Activated CD4-positive, alpha-beta T cell treated with anti-CD3 and anti-CD28 coated beads, Interleukin-2, amount 50 U/mL, for 16 hours (primary cell): ENCODE measurements around the gene BRD7.

ENCODE experiments used
- DNase-seq: peaks from one replicate; pipeline ENCODE4 v3.0.0-alpha.2; 2020

BRD7 gene

DNA sequence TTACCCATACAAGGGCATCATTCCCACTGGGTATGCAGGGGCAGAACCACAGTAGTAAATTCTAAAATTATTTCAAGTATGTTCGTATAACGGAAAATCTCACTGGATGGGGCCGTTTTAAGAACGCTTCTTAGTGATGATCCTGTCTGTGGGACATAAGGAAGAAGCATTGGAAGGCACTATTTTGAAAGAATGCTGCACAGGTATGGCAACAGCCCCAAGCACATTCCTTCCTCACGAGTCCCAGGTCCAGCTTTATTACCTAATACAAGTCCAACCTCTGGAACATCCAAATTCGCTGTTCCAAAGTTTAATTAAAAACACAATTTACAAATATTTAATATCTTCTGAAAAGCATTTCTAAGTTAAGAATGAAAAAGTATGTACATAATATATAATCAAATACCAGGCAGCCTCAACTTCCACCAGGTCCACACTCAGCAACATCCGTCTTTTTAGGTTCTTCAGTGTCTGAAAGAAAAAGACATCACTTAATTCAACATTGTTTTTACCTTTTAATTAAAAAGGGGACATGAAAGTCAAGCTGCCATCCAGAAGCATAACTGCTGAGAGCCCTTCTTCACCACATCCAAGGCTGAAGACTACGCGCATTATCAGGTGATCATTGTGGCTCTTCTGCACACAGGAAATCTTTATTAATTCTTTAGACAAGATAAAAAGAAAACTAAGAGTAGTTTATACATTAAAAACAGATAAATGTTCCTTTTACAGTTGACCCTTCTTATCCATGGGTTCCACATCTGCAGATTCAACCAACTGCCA, 49.8 kb downstream of the BRD7 start:
- no peak for DNase-seq

DNA sequence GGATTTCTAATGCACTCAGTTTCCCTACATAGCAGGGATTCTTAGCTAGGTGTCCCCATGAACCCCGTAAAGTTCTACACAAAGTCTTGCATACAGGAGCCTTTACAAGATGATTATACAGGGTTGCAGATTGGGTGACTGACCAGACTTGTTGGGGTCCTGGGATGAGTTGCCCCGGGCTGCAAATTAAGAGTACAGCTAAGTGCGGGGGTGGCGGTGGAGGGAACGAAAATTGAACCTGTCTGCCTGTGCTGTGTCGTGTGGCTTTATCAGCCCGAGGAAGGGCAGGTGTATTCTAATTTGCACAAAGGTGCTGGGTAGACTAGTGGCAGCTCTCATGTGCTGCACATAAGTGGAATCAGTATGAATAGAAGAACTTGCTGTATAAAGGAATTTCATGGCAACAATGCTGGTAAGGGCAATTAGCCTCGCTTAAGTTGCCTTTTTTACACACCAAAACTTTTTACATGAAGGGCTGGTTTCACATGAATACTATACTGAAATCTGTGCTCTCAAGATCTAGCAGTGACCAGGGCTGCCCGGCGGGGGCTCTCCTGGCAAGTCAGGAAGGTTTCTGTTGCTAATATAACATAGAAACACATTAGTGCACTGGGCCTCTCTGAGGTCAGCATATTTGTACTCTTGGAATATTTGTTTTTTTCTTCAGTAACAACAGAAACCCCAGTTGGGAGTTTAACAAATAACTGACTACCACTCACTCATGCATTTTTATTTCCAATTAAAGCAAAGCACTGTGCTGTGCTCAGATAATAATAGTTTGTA, 51.7 kb downstream of the BRD7 start:
- no peak for DNase-seq

DNA sequence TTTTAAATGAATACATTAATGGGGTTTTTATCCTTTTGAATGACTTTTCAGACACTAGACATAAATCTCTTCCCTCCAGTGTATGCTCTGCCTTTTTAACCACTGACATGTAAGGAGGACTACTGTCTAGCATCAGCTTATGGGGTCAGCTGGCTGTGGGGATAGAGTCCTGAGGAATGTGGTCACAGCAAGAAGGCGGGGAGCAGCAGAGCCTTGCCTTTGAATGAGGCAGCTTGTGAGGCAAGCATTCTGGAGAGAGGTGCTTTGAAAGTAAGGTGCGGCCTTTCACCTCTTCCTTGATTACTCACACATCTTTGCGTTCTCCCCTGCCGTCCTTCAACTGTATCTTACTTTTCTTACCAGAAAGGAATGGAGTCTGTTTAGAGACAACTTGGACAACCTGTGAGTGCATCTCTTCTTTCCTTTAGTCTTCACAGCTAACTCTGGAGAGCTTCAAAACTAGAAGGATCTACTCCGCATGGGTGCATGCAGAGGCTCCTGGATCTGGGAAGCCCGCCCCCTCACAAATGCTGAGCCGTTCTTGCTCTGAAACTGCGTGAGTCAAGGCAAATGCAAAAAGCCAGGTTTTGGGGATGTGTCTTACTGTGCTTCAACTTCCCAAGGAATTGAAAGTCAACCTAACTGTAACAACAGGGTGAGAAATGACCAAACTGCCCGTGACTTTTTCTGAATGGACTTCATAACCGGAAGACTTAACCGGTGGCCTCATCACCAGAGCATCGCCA, 52.5 kb downstream of the BRD7 start:
- no peak for DNase-seq

DNA sequence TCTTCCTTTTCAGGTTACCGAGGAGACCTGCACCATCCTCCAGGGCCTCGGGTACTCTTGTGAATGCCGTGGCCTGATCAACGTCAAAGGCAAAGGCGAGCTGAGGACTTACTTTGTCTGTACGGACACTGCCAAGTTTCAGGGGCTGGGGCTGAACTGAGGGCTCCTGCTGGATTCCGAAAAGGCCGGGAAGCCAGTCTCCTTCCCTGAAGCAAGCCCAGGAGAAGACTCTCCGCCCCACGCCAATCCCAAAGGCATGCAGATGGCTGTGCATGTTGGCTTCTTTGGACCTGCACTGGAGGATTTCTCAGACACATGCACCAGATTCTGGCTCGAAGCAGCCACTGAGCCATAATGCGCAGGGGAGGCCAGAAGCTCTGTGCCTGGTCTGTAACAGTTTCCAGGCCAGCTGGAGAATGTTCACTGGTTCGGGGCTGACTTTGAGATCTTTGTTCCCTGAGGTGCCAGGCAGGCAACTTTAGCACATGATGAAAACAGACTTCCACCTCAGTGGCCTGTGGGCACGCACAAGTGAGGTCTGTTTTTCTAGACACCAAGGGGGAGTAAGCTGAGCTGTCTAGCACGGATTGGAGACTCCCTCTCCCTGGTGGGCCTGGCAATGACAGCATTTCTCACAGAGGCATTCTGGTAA, 53.3 kb downstream of the BRD7 start:
- DNase-seq, result no peak

DNA sequence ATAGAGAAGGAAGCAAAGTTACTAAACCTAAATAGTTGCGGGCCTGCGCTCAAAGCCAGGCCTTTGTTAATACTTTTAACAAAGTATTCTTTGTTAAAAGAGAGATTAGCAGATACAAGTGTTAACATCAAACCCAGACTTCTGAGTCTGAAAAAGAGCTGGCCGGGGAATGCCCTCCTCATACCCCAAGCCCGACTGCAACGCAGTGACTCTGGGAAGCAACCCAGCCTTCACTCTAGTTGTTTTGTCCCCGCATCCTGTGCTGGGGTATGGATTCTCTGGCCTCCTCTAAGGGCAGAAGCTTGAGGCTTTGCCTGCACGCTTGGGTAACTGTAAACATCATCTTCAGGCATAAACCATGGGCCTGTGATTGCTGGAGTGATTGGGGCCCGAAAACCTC, 54.1 kb downstream of the BRD7 start:
- DNase-seq, result no peak

DNA sequence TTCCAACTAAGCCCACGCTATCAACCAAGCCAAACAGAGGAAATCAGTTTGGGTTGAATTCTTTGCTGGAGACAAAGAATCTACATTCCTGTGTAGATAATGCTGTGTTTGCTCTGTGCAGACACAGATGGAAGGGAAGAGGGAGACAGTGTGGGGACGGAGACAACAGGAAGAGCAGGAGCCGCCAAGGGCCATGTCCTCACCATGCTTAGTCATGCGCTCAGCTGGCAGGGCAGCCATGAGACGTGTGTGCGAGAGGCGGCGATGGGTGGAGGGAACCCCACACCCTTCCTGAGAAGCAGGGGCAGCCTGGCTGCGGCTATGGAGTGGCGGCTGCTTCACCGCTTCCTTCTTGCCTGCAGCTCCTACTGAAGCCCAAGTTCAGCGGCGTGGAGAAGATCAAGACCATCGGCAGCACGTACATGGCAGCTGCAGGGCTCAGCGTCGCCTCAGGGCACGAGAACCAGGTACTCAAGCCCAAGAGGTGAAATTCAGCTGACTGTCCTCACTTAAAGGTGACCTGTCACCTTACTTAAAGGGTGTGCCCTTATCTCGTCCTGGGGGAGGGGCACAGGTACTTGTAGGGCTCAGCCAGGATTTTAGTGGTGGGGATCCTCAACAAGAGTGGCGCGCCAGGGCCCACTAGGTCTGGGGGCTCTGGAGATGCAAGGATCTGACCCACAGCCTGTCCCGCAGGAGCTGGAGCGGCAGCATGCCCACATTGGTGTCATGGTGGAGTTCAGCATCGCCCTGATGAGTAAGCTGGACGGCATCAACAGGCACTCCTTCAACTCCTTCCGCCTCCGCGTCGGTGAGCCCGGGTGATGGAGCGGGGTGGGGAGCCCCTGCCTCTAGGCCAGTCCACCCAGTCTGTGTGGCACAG, 55.0 kb downstream of the BRD7 start:
- peak; percentile 42 for DNase-seq

DNA sequence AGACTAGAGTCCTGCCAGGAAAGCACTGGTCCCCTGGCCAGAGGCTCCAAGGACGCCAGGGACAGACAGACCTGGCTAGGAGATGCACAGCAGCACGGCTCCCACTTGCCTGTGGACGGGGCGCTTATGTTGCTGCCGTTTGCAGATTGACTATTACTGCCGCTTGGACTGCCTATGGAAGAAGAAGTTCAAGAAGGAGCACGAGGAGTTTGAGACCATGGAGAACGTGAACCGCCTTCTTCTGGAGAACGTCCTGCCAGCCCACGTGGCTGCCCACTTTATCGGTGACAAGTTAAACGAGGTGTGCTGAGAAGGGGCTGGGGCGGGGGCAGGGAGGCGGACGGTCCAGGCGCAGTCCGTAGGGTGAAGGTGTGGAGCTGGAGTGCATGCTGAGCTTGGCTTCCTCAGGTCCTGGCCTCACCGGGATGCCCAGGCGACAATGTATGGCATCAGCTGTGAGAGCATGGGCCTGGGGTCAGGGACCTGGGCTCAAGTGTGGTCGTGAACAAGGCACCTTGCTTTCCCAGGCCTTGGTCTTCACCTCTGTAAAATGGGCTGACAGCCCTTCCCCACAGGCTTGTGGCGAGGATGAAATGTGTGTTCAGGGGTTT, 56.8 kb downstream of the BRD7 start:
- DNase-seq, result no peak

DNA sequence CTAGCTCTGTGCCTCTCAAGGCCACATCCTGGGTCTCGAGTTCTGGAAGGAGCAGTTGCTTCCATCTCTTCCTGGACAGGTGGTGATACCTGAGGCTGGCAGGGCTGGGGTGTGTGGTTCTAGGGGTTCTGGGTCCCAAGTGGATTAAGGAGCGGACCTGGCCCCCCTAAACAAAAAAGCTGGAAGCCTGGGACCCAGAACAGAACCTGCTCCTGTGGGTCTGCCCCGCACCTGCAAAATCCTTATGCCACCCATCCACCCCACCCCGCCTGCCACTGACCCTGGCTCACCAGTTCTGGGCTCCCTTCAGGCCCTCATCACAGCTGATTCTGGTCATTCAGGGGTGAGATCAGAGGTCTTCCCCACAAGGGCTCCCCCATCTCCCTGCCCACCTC, 57.7 kb downstream of the BRD7 start:
- no peak for DNase-seq

DNA sequence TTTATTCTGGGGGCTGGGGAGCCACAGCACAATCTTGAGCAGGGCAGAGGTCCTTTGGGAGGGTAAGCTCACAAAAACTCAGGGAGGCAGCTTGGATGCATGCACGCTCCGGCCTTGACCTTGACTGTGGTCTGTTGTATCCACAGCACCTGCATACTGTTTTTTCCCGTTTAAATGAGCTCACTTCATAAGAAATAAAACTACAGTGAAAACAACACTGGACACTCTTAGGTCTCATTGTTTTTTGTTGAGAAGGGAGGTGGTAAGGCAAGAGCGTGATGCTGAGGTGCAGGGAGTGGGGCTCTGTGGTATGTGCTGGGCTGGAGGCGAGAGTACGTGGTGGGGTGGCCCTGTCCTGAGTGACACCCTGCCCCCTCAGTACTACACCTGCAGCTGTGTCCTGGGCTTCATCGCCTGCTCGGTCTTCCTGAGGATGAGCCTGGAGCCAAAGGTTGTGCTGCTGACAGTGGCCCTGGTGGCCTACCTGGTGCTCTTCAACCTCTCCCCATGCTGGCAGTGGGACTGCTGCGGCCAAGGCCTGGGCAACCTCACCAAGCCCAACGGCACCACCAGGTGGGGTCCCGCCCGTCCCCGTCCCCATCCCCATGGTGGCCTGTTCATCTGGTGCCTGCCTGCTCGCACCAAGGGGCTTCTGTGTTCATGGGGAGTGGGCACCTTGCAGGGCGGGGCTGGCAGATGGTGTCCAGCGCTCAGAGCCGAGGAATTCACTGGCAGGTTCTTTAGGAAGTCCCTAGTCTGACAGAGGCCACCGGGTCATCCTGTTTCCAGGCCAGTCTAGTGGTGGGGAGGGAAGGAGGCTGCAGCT, 58.3 kb downstream of the BRD7 start:
- no peak for DNase-seq

DNA sequence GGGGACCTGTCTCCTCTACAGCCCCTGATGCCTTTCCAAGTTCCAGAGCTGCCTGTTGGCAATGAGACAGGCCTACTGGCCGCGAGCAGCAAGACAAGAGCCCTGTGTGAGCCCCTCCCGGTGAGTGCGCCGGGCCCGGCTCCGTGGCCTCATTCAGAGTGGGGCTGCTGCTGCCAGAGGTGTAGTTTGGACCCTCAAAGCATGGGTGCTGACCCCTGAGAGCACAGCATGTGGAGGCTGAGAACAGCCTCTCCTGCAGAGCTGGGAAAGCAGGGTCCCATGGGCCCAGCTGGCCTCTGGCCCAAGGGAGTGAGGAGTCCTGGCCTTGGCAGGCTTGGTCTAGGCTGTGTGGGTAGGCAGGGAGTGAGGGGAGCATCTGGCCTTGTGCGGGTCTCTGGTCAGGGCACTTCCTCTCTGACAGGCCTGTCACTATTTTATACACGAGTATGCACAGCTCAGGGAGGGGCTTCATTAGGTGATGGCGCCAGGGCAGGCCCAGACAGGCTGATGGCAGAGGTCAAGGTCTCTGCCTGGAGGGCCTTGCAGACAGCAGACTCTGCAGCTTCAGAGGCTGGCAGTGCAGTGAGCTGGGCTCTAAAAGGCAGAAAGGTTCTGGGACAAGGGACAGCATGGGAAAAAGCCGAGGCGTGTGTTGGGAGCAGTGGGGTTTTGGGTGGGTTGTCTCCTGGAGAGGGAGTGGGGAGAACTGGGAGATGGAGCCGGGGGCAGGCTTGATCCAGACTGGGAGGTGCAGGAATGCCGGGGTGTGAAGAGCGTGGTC, 59.1 kb downstream of the BRD7 start:
- no peak for DNase-seq

DNA sequence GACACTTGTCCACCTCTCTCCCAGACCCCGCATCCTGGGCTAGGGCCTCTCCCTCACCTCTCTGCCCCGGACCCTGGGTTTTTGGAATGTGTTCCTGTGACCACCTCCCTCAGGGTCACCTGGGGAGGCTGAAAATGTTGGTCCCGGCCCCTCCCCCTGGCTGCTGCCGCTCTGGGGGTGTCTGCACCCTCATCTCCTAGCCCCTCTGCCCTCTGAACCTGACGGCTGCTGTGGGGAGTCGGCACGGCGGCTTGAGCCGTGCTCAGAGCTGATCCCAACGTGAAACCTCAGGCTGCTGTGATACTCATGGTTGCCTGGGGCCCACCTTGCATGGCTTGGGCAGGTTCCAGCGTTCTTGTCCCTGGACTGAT, 59.6 kb downstream of the BRD7 start:
- DNase-seq, result no peak

DNA sequence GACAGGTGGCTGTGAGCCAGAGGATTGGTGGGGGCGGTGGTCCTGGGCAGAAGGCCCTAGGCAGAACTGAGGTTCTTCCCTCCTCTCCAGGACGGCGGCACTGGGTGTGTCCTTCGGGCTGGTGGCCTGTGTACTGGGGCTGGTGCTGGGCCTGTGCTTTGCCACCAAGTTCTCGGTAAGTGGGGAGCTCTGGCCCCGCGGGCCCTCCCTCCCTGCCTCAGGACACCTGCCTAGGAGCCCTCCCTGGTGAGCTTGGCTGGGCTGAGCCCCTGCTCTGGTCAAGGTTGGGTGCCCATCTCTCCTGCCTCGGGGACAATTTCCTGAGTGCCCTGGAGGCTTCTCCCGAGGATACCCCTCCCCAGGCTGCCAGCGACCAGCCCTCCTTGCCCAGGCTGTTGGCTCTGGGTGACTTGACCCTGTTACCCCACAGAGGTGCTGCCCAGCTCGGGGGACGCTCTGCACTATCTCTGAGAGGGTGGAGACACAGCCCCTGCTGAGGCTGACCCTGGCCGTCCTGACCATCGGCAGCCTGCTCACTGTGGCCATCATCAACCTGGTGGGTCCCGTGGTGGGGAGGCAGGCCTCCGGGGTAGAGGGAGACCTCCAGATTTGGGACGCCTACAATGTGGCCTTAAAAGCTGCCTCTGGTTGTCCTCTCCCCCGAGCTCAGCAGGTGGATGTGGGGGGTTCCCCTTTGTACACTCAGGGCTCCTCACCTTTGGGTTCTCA, 60.4 kb downstream of the BRD7 start:
- DNase-seq, result no peak

DNA sequence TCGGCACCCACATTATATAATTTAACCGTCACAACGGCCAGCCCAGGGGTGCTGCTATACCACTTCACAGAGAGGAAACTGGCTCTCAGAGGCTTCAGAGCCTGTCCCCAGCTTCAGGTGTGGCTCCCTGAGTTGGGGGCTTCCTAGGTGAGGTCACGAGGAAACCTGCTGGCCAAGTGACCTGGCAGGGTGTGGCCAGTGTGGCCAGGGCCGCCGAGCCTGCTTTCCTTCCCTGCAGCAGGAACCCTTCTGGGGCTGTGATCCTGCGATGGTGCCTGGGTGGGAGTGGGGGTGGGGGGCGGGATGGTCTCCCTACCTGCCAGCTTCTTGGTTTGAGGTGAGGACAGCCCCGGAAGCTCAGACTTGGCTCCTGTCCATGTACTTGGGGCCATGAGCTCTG, 62.5 kb downstream of the BRD7 start:
- no peak for DNase-seq

DNA sequence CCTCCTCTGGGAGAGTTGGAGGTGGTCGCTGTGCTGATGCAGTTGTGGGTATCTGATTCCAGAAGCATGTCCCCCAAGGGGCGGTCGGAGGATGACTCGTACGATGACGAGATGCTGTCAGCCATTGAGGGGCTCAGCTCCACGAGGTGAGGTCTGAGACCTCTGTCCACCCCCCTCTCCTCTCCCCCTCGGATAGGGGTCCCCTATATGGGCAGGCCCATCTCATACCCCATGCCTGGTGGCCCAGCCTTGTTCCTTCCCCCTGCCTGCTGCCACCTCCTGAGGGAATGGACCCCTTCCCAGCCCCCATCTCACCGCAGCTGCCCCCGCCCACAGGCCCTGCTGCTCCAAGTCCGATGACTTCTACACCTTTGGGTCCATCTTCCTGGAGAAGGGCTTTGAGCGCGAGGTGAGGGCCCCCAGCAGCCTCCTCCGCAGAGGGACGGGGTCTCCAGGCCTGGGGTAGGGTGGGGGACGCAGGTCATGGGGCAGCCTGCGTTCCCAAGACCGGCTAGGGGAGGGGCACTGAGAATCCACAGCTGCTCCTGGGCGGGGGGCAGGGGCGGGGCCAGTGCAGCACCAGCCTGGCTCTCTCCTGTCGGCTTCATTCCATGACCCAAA, 63.2 kb downstream of the BRD7 start:
- no peak for DNase-seq

DNA sequence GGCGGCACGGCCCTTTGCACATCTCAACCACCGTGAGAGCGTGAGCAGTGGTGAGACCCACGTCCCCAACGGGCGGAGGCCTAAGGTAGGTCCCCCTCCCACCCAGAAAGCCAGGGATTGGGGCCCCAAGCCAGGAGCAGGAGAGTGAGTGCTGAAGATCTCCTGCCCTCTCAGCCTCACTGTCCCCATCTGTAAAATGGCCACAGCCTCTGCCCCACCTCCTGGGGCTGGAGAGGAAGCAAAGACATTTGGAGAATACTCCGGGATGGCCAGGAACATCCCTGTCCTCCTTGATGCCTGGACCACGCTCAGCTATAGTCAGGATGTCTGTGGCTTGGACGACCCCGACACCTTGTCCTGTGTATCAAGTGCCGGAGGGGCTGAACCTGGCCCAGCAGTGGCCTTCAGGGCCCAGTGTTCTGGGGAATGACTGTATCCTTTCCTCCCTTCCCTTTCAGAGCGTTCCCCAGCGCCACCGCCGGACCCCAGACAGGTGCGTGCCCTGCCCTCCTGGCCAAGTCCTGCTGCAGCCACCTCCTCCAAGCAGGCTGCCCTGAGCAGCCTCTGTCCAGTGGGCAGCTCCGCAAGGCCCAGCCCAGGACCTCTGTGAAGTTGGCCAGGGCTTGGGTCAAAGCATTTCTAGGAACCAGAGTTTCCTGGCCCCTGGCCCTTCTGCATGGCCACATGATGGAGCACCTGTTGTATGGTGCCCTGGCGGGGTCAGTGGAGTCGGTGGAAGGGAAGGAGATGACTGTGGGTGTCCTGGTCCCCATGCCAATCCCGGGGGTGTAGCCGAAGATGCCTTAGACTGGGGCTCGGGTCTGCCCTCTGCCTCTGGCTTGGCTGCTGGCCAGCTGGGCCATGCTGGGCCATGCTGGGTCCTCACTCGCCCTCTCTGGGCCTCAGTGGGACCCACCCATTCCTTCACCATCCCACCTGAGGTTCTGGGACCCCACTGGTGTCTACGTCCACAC, 64.0 kb downstream of the BRD7 start:
- no peak for DNase-seq

DNA sequence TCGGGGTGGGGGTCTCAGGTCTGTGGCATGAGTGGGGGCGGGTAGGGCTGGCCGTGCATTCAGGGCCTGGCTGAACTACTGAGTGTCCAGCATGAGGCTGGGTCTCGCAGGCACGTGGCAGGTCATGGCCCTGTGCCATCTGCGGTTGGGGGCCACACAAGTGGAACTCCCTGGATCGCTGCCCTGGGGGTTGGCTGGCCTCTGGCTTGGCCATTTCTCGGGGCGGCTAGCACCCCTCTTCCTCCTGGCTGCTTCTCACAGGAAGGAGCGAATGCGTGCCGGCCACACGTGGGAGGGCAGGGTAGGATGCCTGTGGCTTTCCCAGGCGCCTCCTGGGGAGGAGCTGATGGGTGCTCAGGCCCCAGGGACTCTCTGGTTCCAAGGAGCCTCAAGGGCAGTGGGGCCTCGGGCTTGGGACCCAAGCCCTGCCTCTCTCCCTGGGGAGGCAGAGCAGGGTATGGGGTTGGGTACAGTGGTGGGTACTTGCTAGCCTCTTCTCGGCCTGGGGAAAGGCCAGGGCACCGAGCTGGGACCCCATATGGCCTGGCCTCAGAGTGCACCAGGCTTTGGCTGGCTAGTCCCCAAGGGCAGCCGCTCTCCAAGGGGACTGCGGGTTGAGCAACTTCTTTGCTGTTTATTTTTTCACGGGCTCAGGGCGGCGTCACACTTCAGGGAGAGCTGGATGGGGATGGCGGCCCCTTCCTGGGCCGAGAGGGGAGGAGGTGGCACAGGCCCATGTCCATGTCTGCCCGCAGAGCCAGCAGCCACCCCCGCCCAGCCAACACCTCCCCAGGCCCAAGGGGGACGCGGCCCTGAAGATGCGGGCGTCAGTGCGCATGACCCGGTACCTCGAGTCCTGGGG, 65.0 kb downstream of the BRD7 start:
- DNase-seq, result no peak
